GM12872 (cell line): ENCODE data around the gene PSMA4.

ENCODE experiments used
- TF ChIP-seq, protein P1 (sequence below): IDR thresholded peaks from 3 replicates; pipeline ENCODE4 v1.5.1; 2011; ENCODE audit warnings: low read depth, mild to moderate bottlenecking, low read length, moderate library complexity; ENCODE audit not compliant: insufficient read depth

PSMA4 gene

DNA sequence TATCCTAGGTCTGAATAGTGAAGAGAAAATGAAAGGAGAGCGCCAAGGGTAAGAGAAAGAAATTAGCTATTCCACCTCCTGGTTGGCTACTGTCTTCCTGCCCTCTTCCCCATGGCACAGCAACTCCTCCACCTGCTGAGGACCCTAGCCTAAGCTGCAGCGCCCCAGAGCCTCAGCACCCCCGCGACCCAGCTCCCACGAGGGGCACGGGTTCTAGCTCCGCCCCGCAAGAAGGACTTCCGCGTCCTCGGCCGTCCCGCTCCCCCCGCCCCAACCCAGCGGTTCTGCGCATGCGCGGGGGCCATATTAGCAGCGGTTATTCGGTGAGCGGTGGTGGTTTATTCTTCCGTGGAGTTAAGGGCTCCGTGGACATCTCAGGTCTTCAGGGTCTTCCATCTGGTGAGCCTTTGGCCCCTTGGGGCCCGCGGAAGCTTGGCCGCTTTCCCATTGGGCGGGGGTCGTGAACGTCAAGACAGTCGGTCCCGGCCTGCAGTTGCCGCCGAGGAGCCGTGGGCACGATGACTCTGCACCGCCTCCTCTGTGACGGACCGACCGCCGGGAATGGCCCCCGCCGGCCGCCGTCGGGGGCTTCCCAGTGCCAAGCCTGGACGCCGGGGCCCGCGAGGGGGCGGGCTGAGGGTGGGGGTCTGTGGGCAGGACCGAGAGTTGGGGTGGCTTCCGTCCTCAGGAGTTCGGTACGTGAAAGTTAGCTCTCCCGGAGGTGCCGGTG is at the start of gene PSMA4:
Gene PSMA4 (plus strand): TSS at position 304 of the 730 bp plus-strand sequence. CDS start 1,484 bp downstream, outside the sequence.
- TF ChIP-seq, protein P1, sequence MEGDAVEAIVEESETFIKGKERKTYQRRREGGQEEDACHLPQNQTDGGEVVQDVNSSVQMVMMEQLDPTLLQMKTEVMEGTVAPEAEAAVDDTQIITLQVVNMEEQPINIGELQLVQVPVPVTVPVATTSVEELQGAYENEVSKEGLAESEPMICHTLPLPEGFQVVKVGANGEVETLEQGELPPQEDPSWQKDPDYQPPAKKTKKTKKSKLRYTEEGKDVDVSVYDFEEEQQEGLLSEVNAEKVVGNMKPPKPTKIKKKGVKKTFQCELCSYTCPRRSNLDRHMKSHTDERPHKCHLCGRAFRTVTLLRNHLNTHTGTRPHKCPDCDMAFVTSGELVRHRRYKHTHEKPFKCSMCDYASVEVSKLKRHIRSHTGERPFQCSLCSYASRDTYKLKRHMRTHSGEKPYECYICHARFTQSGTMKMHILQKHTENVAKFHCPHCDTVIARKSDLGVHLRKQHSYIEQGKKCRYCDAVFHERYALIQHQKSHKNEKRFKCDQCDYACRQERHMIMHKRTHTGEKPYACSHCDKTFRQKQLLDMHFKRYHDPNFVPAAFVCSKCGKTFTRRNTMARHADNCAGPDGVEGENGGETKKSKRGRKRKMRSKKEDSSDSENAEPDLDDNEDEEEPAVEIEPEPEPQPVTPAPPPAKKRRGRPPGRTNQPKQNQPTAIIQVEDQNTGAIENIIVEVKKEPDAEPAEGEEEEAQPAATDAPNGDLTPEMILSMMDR: no peak

GRCh38 chr15:78492872-78493271 is 47.4 kb upstream of the PSMA4 start:
- TF ChIP-seq, protein P1: no peak

DNA sequence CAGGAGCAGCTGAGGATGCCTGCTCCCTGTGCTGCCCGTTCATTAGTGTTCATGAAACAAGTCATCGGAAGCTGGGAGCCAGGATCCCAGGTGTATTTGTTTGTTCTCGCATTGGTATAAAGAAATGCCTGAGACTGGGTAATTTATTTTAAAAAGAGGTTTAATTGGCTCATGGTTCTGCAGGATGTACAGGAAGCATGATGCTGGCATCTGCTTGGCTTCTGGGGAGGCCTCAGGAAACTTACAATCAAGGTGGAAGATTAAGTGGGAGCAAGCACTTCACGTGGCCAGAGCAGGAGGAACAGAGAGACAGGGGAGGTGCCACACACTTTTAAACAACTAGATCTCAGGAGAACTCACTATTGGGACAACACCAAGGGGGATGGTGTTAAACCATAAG is 38.4 kb upstream of the PSMA4 start:
- TF ChIP-seq, protein P1: no peak

- TF ChIP-seq, protein P1: no peak
Observed at GRCh38 chr15:78502641-78503040, 37.6 kb upstream of the PSMA4 start.

DNA sequence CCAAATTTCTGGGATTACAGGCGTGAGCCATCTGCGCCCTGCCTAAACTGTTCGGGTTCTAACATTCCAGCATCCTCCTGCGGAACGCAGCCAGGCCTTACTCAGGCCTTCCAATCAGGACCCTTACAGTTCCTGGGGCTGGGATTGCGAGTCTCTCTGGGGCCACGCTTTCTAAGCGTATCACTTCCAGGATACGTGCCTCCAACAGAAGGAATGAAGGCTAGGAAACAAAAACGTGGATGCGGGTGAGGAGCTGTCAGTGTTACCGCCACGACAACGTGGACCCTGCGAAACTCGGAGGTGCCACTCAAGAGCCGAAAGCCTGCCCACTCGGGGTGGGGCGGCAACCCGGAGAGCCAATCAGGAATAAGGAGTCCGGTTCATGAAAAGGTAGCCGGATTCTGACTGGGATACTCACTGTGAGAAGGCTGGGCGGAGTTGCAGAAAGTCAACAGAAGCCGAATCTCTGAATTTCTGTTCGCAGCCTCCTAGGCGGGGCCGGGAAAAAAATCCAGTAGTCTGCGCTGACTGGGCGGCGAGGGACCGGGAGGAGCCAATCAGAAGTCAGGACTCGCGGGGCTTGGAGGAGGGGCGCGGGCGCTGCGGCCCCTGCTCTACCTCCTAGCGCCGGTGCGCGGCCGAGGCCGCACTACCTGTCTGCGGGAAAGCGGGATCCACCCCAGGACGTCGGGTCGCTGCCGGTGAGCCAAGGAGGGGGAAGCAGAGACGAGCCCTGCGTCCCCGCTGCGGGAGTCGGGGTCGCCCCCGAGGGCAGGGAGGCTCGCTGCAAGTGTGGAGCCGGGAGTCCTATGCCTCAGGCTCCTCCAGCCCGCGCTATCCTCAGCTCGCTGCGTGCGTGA is 33.0 kb upstream of the PSMA4 start, which contains the start of gene HYKK:
Gene HYKK (plus strand): TSS at position 607 of the 860 bp plus-strand sequence. CDS start 5,512 bp downstream, outside the sequence.
- TF ChIP-seq, protein P1: no peak

DNA sequence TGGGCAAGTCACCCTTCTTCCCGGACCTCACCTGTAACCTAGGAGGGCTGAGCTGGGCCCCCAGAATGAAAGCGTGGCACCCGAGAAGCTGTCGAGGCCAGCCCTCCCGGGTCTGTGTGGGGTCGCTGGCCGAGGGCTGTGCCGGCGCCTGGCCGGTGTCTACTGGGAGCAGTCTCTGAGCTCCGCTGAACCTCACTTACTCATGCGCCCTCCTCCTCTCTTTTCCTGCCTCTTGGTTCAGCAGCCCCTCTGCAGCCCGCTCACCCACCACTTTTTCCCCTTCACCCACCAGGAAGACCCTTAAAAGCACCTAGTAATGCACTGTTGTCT is 32.4 kb upstream of the PSMA4 start:
- TF ChIP-seq, protein P1: no peak

- TF ChIP-seq, protein P1: no peak
Observed at GRCh38 chr15:78508272-78508671, 32.0 kb upstream of the PSMA4 start.
